Activated T-cell treated with anti-CD3 and anti-CD28 coated beads, Interleukin-2, amount 50 U/mL, for 1 hour (primary cell): ENCODE measurements around the gene STK35.
A peak's percentile ranks its signal among the peaks of the same experiment; 100 is the strongest.

Source experiments
- DNase-seq: peaks from one replicate; pipeline ENCODE4 v3.0.0-alpha.2; 2020

STK35 gene

DNA sequence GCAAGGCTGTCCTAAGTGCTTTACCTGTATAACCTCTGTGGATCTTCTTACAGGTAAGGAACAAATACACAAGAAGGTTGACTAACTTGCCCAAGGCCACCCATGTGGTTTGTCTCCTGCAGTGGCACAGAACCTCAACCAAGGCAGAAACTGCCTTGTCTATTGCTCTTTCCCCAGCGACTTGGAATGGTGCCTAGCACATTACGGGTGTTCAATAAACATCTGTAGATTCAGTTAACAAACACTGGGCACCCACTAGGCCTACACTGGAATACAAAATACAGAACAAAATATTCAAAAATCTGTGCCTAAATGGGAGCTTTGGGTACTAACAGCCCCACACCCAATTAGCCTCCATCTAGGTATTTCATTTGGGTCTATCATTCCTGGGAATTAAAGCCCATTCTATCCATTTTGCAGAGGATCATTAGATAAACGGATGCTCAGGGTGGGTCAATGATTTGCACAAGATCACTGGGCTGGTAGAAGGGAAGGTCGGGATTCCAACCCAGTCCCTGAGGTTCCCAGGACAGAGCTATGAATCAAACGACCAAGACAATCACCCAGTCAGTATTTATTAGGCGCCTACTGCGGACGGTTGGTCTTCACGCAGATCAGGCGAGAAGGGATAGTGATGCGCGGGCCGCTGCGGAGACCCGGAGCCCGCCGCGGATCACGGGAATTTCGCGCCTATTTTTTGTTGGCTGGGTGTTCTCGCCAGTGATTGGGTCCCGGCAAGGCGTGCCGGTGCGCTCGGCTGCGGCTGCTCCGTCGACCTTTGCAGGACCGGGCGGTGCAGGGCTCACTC lies at the start of gene STK35:
Gene STK35, plus strand, starts transcription at position 771 of the 808 bp plus-strand sequence. CDS start 55 bp downstream, outside the sequence.
- no peak for DNase-seq

DNA sequence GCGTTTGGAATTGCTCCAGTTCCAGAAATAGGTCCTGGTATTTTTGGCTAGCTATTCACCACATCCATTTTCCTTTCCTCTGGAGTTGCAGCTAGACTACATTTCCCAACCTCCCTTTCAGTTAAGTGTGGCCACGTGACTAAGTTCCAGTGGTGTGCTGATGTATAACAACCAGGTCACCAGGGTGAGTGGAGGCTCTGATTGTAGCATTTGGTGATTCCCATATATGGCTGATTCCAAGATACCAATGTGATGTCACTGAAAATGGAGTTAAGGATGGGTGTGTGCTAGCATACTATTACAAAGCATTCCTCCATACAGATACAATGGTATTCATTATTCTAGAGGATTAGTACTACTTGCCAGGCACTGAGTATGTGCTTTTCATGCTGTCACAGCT lies 49.7 kb upstream of the STK35 start:
- no peak for DNase-seq

DNA sequence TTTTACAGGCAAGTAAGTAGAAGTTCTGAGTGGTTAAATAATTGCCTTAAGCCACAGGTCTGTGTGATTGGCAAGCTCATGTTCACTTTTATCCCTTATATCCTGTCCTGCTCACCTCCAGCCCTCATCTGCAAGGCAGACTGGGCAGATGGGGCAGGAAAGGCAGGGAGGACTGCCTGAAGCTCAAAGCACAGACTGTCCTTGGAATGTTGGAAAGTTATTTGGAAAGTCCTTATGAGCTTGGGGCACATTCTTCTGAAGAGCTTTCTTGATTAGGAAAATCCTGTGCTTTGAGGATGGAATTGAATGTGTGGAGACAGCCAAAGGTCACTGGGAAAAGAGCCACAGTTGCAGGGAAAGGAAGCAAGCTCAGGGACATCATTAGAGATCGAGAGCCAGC lies 48.9 kb upstream of the STK35 start:
- no peak for DNase-seq

DNA sequence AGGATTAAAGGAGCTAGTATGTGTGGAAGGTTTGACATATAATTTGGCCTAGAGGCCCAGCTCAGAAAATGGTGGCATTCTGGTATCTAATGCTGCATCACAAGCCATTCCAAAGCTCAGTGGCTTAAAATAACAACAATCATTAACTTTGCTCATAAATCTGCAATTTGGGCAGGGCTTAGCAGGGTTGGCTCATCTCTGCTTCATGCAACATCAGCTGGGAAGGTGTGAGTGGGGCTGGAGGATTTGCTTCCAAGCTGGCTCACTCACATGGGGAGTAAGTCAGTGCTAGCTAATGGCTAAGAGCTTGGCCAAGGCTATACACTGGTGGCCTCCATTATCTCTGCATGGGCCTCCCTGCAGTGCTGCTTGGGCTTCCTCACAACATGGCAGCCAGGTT lies 48.0 kb upstream of the STK35 start:
- no peak for DNase-seq

DNA sequence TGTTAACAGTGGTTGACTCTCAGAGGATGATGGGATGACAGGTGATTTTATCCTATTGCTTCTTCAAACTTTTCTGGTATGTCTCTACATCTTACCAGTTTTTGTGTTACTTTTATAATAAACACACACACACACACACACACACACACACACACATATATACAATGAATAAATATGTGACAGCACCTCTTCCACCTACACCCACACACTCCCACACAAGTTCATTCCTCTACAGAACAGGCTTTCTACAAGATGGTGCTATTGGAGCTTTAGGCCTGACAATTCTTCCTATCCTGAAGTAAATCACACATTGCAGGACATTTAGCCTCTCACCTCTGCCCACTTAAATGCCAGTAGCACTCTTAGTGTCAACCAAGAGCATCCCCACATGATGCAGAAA lies 46.7 kb upstream of the STK35 start:
- DNase-seq, result no peak

DNA sequence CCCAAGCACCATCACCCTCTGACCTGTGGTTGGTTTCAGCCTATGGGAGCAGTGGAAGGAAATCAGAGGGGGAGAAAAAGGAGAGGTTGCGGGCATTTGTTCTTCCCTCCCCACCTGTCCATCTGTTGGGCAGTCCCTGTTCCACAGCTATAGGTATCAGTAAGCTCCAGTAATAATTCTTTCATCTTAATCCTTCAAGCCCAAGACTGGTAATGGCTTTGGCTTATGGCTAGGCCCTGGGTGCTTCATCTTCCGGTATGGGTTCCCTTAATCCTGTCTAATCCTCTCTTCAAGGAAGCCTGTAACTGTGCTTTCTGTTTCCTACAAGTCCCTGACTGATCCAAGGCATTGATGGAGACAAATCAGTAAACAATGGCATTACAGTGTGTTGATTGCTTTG lies 42.2 kb upstream of the STK35 start:
- DNase-seq, result no peak

DNA sequence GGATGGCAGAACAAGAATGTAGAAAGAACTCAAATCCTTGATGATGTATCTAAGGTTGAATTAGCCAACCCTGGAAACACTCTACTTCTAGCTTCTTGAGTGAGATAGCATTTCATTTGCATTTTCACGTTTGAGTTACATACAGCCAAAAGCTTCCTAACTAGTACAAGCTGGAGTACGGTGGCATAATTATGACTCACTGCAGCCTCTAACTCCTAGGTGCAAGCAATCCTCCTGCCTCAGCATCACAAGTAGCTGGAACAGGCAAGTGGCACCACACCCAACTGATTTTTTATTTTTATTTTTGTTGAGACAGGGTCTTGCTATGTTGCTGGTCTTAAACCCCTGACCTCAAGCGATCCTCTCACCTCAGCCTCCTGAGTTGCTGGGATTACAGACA lies 36.5 kb upstream of the STK35 start:
- no peak for DNase-seq

DNA sequence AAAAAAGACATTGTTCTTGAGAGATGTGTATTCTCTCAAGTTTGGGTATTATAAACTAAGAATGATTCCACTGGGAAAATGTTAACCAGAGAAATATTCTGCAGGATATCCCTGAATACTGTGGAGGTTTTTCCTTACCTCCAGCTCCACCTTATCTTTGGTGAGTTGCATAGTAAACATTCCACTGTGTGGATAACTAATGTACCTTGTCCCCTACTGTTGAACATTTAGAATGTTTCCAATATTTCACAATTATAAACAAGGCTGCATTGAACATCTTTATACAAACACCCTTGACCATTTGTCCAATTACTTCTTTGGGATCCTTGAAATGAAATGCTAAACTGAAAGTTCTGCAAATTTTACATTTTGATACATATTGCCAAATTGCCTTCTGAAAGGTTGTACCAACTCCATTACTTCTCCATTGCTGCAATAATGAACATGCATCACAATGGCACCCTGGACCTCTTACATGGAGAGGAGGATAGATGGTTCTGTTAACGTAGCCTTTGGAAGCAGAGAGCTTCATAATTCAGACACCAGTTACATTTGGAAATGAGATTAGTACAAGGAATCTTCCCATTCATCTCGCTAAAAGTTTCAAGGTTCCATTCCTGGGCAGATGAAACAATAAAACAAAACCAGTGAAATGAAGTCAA lies 35.0 kb upstream of the STK35 start:
- DNase-seq, result no peak

DNA sequence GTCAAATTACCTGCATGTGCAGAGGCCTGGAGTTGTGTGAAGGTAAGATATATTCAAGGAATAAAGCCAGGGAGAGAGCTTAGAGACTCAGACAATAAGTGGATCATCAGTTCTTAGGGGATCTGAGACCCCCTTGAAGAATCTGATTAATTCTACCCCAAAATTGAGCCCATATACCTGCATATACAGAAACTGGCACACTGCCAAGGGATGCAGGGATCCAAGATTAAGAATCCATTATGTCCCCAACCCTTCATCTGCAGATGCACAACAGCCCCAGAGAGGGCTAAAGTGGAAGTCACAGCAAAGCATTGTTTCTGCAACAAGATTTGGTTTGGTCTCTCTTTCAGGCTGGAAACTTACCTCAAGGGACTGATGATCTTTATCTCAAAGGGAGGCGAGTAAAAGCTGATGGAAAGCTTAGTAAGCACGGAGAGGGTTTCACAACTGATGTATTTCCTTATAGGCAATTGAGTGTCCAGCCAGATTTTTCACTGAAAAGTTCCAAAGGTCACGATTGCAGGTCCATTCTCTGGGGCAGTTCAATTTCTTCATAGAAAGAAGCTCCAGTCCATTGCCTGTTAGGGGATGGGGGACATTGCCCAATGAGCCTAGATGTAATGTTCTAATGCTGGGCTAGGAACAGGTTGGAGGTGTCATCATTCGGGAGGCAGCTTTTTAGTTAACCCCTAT lies 20.9 kb upstream of the STK35 start:
- no peak for DNase-seq

DNA sequence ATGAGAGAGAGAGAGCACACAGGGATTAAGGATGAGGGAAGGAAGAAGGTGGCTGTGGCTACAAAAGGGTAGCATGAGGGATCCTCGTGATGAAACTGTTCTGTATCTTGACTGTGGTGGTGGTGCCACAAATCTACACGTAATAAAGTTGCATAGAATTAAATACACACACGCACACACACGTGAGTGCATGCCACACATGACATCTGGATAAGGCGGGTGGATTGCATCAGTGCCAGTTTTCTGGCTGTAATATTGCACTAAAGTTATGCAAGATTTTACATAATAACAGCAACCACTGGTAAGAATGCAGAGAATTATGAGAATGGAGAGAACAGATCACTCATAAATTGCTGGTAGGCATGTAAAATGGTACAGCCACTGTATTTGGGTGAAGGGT lies 16.9 kb upstream of the STK35 start:
- DNase-seq, result no peak

DNA sequence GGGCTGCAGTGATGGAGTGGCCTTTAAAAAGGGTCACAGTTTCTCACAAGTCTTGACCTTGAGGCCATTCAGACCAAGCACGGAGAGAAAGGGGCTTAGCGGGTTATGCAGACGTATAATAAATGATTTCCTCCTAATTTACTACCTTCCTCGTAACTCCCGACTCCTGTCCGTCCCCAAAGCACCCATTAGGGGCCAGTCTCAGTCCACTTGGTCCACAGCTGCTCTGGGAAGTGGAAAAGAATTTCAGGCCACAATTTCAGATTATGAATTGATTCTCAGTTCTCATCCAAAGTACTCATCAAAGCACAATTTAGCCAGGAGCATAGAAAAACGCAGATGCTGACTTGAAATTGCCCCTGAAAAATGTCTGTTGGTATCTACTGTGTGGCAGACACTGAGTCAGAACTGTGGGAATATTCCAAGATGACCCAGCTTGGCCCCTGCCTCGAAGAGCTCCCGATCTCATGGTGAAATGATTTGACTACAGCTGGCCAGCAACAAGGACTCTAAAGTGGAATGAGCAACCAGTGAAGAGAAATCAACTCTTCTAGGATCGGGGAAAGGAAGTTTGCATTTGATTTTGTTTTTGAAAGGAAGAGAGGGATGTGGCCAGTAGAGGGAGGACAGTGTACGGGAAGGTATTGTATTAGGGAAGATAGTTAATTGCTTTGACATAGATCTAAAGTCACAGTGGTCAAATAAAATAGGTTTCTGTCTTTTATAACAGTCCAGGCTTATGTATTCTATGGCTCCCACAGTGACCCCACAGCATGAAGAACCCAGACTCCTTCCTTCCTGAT lies 15.2 kb upstream of the STK35 start:
- DNase-seq, result no peak

DNA sequence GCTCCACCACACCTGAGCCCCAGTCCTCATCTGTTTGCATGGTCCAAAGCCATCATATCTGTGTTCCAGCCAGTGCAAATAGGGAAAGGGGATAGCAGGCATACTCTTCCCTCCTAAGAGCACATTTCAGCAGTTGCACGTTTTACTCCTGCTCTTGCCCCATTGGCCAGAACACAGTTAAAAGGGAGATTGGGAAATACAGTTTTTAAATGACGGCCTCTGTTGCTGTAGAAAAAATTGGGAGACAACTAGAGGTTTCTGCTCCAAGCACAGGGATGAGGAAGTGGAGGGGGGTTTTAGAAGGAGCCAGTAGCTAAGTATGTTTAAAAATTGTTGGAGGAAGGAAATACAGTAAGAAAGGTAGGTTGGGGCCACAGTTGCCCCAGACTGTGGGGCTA lies 14.6 kb upstream of the STK35 start:
- DNase-seq, result no peak

DNA sequence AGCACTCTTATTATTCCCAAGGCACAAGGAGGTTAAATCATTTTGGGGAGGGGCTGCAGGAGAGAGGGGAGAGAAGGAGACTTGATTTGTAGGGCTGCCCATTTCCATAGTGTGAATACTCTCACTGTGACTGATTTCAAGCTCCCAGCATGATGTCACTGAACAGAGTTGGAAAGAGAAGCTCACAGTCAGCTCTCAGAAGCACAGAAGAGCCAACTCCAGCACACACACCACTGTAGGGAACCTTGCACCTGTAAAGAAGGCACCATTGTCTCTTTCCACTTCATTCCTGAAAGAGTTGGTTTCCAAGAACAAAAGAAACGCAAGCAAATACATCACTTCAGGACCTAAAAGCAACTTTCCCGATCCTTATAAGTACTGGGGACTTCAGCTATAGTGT lies 12.7 kb upstream of the STK35 start:
- DNase-seq, result no peak

DNA sequence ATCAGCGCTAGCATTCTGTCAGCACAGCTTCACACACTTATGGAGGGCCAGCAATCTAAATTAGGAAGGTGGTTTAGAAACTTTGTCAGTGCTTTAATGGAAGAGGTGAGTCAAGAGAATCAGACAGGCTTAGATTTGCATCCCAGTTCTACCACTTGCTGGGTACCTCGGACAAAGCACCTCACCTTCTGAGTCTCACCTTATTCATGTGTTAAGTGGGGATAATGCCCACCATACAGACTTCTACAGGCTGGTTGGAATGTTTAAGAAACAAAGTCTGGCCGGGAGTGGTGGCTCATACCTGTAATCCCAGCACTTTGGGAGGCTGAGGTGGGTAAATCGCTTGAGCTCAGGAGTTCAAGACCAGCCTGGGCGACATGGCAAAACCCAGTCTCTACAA lies 12.2 kb upstream of the STK35 start:
- no peak for DNase-seq

DNA sequence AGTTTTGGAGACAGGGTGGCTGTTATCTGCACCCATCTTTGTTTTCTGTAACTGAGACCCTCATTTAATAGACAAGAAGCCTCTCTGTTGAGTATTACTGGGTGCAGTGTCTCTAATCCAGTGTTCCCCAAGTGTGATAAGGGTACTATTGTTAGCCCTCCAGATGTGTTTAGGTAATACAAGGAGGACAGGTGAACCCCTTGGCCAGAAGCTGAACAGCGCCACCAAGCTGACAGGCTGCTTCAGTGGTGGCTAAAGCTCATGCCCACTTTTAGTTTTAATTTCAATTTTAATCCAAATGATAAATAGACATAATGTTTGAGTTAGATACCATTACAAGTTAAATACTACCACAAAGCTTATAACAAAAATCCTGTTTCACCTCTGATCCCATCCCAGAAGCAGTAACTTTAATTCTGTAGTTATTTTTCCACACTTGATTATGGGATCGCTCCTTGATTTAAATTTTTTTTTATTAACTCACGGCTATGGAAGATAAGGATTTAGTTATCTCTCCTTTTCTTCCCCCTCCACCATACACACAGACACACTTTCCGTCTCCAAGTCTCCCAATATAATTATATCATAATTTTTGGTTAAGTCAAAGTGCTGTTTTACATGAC lies 8.4 kb upstream of the STK35 start:
- DNase-seq, result no peak

DNA sequence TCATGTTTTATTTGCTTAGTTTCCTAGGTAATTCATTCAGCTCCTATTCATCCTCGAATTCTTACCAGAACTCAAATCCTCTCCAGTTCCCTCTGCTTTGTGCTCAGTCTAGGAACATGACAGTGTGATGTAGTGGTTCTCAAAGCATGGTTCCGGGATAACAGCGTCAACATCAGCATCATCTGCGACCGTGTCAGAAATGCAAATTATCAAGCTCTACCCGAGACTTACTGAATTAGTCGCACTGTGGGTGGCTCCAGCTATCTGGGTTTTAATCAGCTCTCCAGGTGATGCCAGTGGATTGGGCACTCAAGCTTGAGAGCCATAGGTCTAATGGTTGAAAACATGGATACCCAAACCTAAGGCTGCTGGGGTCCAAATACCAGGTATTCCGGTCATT lies 7.7 kb upstream of the STK35 start:
- no peak for DNase-seq

DNA sequence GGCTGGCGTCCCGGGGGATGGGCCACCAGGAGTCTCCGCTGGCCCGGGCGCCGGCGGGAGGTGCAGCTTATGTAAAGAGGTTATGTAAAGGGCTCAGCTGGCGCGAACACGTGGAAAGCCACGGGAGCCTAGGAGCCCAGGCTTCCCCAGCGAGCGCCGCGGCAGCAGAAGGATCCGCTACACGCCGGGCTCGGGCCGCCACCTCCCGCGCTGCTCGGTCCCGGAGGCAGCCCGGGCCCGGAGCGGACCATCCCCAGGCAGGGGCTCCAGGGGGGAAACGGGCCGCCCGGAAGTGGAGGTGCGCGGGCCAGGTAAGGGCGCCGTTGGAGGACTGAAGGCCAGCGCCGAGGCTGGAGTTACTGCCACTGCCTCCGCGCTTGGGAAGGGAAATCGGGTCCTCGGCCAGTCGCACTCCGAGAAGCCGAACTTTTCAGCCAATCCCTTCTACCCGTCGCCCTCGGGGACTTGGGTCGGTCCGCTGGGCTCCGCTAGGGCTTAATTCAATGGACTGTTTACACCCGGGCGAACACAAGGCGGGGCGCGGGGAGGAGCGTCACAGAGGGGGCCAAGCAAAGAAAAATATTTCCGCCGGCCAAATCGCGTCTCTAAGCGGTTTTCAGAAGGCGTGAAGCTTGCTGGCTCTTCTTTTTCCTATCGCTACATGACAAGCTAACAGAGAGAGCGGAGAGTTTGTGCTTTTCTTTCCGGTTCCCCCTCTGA lies 398 bp downstream of the STK35 start:
- peak; percentile 91 for DNase-seq

DNA sequence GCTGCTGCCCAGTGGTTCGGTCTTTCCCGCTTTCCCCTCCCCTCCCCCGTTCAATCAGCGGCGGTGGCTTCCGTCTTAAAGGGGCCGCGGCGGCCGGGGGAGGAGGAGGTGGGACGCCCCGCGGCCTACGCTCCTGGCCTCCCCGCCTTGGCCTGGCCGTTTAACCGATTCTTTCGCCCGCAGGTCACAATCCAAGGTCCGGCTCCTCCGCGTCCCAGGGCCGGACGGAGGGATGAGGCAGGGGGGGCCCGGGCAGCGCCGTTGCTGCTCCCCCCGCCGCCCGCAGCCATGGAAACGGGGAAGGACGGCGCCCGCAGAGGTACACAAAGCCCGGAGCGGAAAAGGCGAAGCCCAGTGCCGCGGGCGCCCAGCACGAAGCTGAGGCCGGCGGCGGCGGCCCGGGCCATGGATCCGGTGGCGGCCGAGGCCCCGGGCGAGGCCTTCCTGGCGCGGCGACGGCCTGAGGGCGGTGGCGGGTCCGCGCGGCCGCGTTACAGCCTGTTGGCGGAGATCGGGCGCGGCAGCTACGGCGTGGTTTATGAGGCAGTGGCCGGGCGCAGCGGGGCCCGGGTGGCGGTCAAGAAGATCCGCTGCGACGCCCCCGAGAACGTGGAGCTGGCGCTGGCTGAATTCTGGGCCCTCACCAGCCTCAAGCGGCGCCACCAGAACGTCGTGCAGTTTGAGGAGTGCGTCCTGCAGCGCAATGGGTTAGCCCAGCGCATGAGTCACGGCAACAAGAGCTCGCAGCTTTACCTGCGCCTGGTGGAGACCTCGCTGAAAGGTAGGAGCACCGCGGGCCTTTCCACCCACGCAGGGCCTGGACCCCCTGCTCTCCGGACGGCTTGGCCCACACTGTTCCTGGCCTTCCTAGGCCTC lies 1.2 kb downstream of the STK35 start:
- peak; percentile 88 for DNase-seq

DNA sequence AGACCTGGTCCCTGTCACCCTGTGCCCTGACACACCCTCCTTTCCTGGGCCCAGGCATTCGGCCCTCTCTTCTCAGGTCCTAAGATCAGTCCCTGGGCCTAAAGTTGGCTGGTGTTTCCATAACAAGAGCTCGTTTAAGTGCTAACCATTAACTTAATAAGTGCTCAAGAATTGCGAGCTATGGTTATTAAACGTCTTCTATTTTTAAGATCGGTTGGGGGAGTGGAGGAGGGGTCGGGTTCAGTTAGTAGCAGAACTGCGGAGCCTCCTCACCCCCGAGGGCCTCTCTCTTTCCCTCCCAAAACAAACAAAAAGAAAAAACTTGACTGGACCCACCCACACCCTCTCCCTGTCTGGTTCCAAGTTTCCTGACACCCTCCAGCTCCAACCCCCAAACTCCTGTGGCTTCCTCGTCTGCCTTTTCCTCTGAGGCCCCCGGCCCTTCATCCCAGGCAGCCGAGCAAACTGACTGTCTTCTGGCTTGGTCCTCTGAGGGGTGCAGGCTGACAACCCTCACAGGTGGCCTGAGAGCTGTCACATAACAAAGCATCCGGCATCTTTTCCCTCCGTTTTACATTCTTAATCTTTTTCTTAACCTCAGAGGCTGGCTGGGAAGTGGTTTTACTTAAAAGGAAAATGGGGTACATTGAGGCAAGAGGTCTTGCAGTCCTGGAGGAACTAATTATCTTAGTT lies 2.0 kb downstream of the STK35 start:
- DNase-seq, result no peak

DNA sequence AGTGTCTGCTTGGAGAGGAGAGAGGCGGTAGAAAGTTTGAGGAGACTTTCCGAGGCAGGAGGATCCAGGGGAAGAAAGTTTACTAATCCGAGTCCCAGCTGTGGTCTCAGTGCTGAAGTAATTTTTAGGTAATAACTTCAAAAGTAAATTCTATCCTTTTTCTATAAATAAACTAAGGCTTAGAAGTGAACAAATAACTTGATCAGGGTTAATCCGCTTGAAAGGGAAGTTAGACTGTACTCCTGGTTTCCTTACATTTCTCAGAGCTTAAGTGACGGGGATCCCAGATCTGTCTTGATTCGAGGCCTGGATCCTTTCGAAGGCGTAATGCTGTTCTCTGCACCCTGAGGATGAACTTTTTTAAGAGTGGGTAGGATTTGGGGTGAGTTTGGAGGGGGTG lies 2.6 kb downstream of the STK35 start:
- no peak for DNase-seq
